HepG2 (cell line): ENCODE measurements around the gene PLSCR5. TPM values are rescaled to one million over a fixed set of nuclear protein-coding genes. Genes with fewer than 3 reads are reported as not detected.

ENCODE experiments used
- CREBL2 ChIP-seq: sonication (generic); formaldehyde crosslinking; IDR thresholded peaks from 2 replicates; pipeline ENCODE4 v1.8.1; 2023; ENCODE audit warnings: missing genetic modification reagents, mild to moderate bottlenecking, borderline replicate concordance
- DMAP1 ChIP-seq: IDR thresholded peaks from 2 replicates; pipeline ENCODE4 v1.6.1; 2016
- FOXA1 ChIP-seq, 2 experiments: fragments of 450-650 bp in 1 of 2; sonication (generic) in 1 of 2; formaldehyde crosslinking in 1 of 2; IDR thresholded peaks; 2 replicates each; pipeline versions ENCODE4 v1.4.0 to v1.6.1; 2016 to 2020; ENCODE audit warnings: missing genetic modification reagents in 1 of 2
- GLI4 ChIP-seq: sonication (generic); formaldehyde crosslinking; IDR thresholded peaks from 2 replicates; pipeline ENCODE4 v1.5.1; 2020; ENCODE audit warnings: missing genetic modification reagents, mild to moderate bottlenecking, moderate library complexity, borderline replicate concordance
- KDM5A ChIP-seq: fragments of 200-600 bp; sonication (generic); IDR thresholded peaks from 2 replicates; pipeline ENCODE4 v1.7.0; 2018; ENCODE audit warnings: antibody characterized with exemption, mild to moderate bottlenecking, low read length, borderline replicate concordance
- NFE2 ChIP-seq: sonication (generic); formaldehyde crosslinking; IDR thresholded peaks from 2 replicates; pipeline ENCODE4 v1.4.0; 2020; ENCODE audit warnings: missing genetic modification reagents
- PCBP2 ChIP-seq: fragments of 200-400 bp; formaldehyde crosslinking; optimal IDR thresholded peaks from 2 replicates; pipeline ENCODE3; 2018; ENCODE audit warnings: low read length, low read depth; ENCODE audit not compliant: poor library complexity, severe bottlenecking
- ZKSCAN1 ChIP-seq: fragments of 150-350 bp; IDR thresholded peaks from 2 replicates; pipeline ENCODE4 v1.6.1; 2014; ENCODE audit warnings: low read length
- ZNF18 ChIP-seq: sonication (generic); formaldehyde crosslinking; IDR thresholded peaks from 2 replicates; pipeline ENCODE4 v1.8.0; 2022; ENCODE audit warnings: mild to moderate bottlenecking, missing genetic modification reagents; ENCODE audit not compliant: insufficient replicate concordance
- ZNF20 ChIP-seq: sonication (generic); formaldehyde crosslinking; IDR thresholded peaks from 2 replicates; pipeline ENCODE4 v1.4.0; 2020; ENCODE audit warnings: mild to moderate bottlenecking, moderate library complexity, missing genetic modification reagents
- ZNF335 ChIP-seq: sonication (generic); formaldehyde crosslinking; IDR thresholded peaks from 2 replicates; pipeline ENCODE4 v1.4.0; 2020; ENCODE audit warnings: missing genetic modification reagents
- ZNF407 ChIP-seq: sonication (generic); formaldehyde crosslinking; IDR thresholded peaks from one replicate; pipeline ENCODE4 v1.5.1; 2020; ENCODE audit warnings: mild to moderate bottlenecking, missing genetic modification reagents; ENCODE audit errors: not compliant biosample characterization
- ZNF484 ChIP-seq: sonication (generic); formaldehyde crosslinking; IDR thresholded peaks from 2 replicates; pipeline ENCODE4 v1.5.1; 2020; ENCODE audit warnings: mild to moderate bottlenecking, low read depth, missing genetic modification reagents, borderline replicate concordance
- ZNF552 ChIP-seq: sonication (generic); formaldehyde crosslinking; IDR thresholded peaks from 2 replicates; pipeline ENCODE4 v1.9.0; 2022; ENCODE audit warnings: missing genetic modification reagents, mild to moderate bottlenecking, borderline replicate concordance
- ZNF569 ChIP-seq: sonication (generic); formaldehyde crosslinking; IDR thresholded peaks from 2 replicates; pipeline ENCODE4 v1.5.0; 2020; ENCODE audit warnings: mild to moderate bottlenecking, missing genetic modification reagents, moderate library complexity, borderline replicate concordance
- ZSCAN22 ChIP-seq: sonication (generic); formaldehyde crosslinking; IDR thresholded peaks from 2 replicates; pipeline ENCODE4 v1.4.0; 2020; ENCODE audit warnings: mild to moderate bottlenecking, missing genetic modification reagents
- polyA plus RNA-seq, 8 experiments: library from polyadenylated mRNA; depleted of rRNA in 3 of 8; stranded (reverse) in 7 of 8; unstranded in 1 of 8; fragments of >200 nt; fragmentation: Illumina TruSeq in 4 of 8; extraction: Trizol in 4 of 8; gene quantifications; 2 replicates each; pipeline versions ENCODE4 v1.2.1 to v1.2.3, GENCODE V29; 2011 to 2016; ENCODE audit warnings: low read depth in 4 of 8, missing spikeins in 1 of 8, mixed read lengths in 1 of 8; ENCODE audit not compliant: insufficient read depth in 1 of 8
- total RNA-seq, 5 experiments: library from RNA; depleted of rRNA; stranded (reverse); fragments of >200 nt; fragmentation: Illumina TruSeq; extraction: Trizol; gene quantifications; 2 replicates each; pipeline ENCODE4 v1.2.3, GENCODE V29; 2016; ENCODE audit warnings: low read depth in 1 of 5

PLSCR5 gene
- total and polyA plus RNA-seq, 2 of the 13 experiments (the other 11 are each of a cell fraction or from before 2014, with no cell fraction given): 0.50 TPM; not detected in 1

GRCh38 chr3:146581080-146581601, 24.0 kb downstream of the PLSCR5 start (continued):
- TF ChIP-seq ZNF407 (no peak), ZNF569 (CRISPR knock-in tag) (no peak), ZNF552 (CRISPR knock-in tag) (no peak), ZKSCAN1 (no peak), DMAP1 (0 out of 2 replicates have a peak, but pooled peaks have one; percentile 17), ZNF484 (CRISPR knock-in tag) (no peak), NFE2 (CRISPR knock-in tag) (no peak), FOXA1 (IDR thresholded peaks at IDR 0.05) (peak; percentile 96), FOXA1 (CRISPR knock-in tag; IDR thresholded peaks at IDR 0.05) (peak; percentile 90), ZNF18 (no peak), CREBL2 (CRISPR knock-in tag) (no peak), ZNF335 (no peak), ZNF20 (CRISPR knock-in tag) (no peak), ZSCAN22 (CRISPR knock-in tag) (no peak), KDM5A (no peak), GLI4 (CRISPR knock-in tag) (no peak), PCBP2 (no peak)
